GM12878 (cell line): ENCODE measurements around the gene TPO. TPM values are rescaled to one million over a fixed set of nuclear protein-coding genes. Genes with fewer than 3 reads are reported as not detected.

Source experiments
- ATAC-seq: fragments of 200-7000 bp; cut with Tn5 transposase; 3 replicates; pipeline ENCODE4 v1.9.1; 2020; ENCODE audit warnings: mild to moderate bottlenecking, moderate library complexity
- BruUV-seq: library from RNA; stranded (reverse); fragments of 400-500 nt; replicated peaks from 2 replicates; lab custom pipeline; 2021; lab: Mats Ljungman, UMichigan
- CTCF ChIA-PET: fragments of 300-600 bp; sonication (Branson Sonifier 250); formaldehyde crosslinking; extraction: SDS; loops from one replicate; lab custom pipeline; 2021; ENCODE audit warnings: inconsistent platforms; lab: Yijun Ruan, JAX
- POLR2A ChIA-PET: fragments of 350-600 bp; formaldehyde crosslinking; extraction: SDS; loops from one replicate; lab custom pipeline; 2021; ENCODE audit warnings: inconsistent platforms; lab: Charles Lee
- RAD21 ChIA-PET: fragments of 300-600 bp; sonication (Branson Sonifier 250); formaldehyde crosslinking; loops from one replicate; lab custom pipeline; 2023; ENCODE audit warnings: antibody characterized with exemption; ENCODE audit not compliant: unreplicated experiment; lab: Charles Lee
- SMC1A ChIA-PET: fragments of 300-600 bp; sonication (Branson Sonifier 250); formaldehyde crosslinking; loops from one replicate; lab custom pipeline; 2023; ENCODE audit not compliant: unreplicated experiment, uncharacterized antibody; lab: Charles Lee
- DNase-seq: peaks from one replicate; pipeline ENCODE4 v3.0.0-alpha.2; 2011; ENCODE audit warnings: low read depth, low spot score
- FAIRE-seq: peaks from 3 replicates; lab custom pipeline; 2011; peaks lifted over from hg19 to GRCh38; lab: Jason Lieb, UNC
- H2AFZ ChIP-seq: 2 replicates; pipeline ENCODE4 v1.6.0; 2011; ENCODE audit warnings: low read depth, low read length, control low read depth; ENCODE audit not compliant: control insufficient read depth
- H3K27ac ChIP-seq: 2 replicates; pipeline ENCODE4 v1.5.1; 2011; ENCODE audit warnings: control low read depth; ENCODE audit not compliant: control insufficient read depth, insufficient read depth
- H3K27me3 ChIP-seq, 2 experiments: replicated peaks in 1 of 2; 2 replicates each; pipeline versions ENCODE4 v1.6.0 to v1.6.1; 2011; ENCODE audit warnings: low read length in 1 of 2; ENCODE audit not compliant: control insufficient read depth in 2 of 2, insufficient read depth in 2 of 2
- H3K36me3 ChIP-seq, 2 experiments: 2 replicates each; pipeline ENCODE4 v1.5.1; 2011; ENCODE audit warnings: low read length in 1 of 2; ENCODE audit not compliant: control insufficient read depth in 2 of 2, insufficient read depth in 2 of 2
- H3K4me1 ChIP-seq: 2 replicates; pipeline ENCODE4 v1.6.1; 2011; ENCODE audit warnings: mild to moderate bottlenecking, low read length, moderate library complexity, mixed read lengths; ENCODE audit not compliant: control insufficient read depth, insufficient read depth
- H3K4me2 ChIP-seq: 2 replicates; pipeline ENCODE4 v1.6.0; 2011; ENCODE audit warnings: control low read depth; ENCODE audit not compliant: control insufficient read depth, insufficient read depth
- H3K4me3 ChIP-seq: fragments of 200-600 bp; sonication (generic); 2 replicates; pipeline ENCODE4 v1.5.1; 2016
- H3K79me2 ChIP-seq: 2 replicates; pipeline ENCODE4 v1.6.0; 2011; ENCODE audit warnings: low read length; ENCODE audit not compliant: control insufficient read depth, insufficient read depth
- H3K9ac ChIP-seq: 2 replicates; pipeline ENCODE4 v1.8.0; 2011; ENCODE audit warnings: low read length, control low read depth, mixed read lengths; ENCODE audit not compliant: control insufficient read depth, insufficient read depth
- H3K9me3 ChIP-seq: replicated peaks from 3 replicates; pipeline ENCODE4 v1.5.1; 2011; ENCODE audit warnings: mild to moderate bottlenecking, low read length; ENCODE audit not compliant: control insufficient read depth, insufficient read depth
- H4K20me1 ChIP-seq: 2 replicates; pipeline ENCODE4 v1.6.0; 2011; ENCODE audit not compliant: control insufficient read depth, insufficient read depth
- ATF7 ChIP-seq: fragments of 450-650 bp; IDR thresholded peaks from 2 replicates; pipeline ENCODE4 v1.6.1; 2016; ENCODE audit warnings: low read depth, mild to moderate bottlenecking
- CEBPB ChIP-seq, 2 experiments: fragments of 150-350 bp in 1 of 2; IDR thresholded peaks; 2 replicates each; pipeline ENCODE4 v1.6.1; 2012 to 2014; ENCODE audit warnings: low read depth in 2 of 2, low read length in 2 of 2, borderline replicate concordance in 1 of 2, inconsistent platforms in 1 of 2
- CREM ChIP-seq: IDR thresholded peaks from 2 replicates; pipeline ENCODE4 v1.6.1; 2014; ENCODE audit warnings: antibody characterized with exemption, low read depth
- CTCF ChIP-seq, 3 experiments: IDR thresholded peaks in 2 of 3; conservative IDR thresholded peaks in 1 of 3; 2 replicates each; pipeline ENCODE4 v1.5.1; 2011; ENCODE audit warnings: low read depth in 3 of 3, low read length in 3 of 3, mild to moderate bottlenecking in 3 of 3, control low read depth in 2 of 3, moderate library complexity in 2 of 3, inconsistent platforms in 1 of 3, mixed read lengths in 1 of 3; ENCODE audit not compliant: control insufficient read depth in 2 of 3, insufficient read depth in 1 of 3; ENCODE audit errors: extremely low read depth in 1 of 3
- E4F1 ChIP-seq: fragments of 450-650 bp; IDR thresholded peaks from 2 replicates; pipeline ENCODE4 v1.6.1; 2018; ENCODE audit warnings: borderline replicate concordance, mild to moderate bottlenecking; ENCODE audit not compliant: partially characterized antibody
- HDAC6 ChIP-seq: fragments of 200-600 bp; sonication (generic); IDR thresholded peaks from one replicate; pipeline ENCODE4 v1.8.0; 2017; ENCODE audit warnings: antibody characterized with exemption; ENCODE audit not compliant: unreplicated experiment
- LARP7 ChIP-seq: fragments of 450-650 bp; IDR thresholded peaks from 2 replicates; pipeline ENCODE4 v1.6.1; 2017; ENCODE audit warnings: mild to moderate bottlenecking
- MEF2A ChIP-seq: IDR thresholded peaks from 2 replicates; pipeline ENCODE4 v1.6.1; 2011; ENCODE audit warnings: low read depth, mild to moderate bottlenecking, low read length, moderate library complexity; ENCODE audit not compliant: insufficient read depth
- NR2C1 ChIP-seq: fragments of 450-650 bp; IDR thresholded peaks from 2 replicates; pipeline ENCODE4 v1.6.1; 2017; ENCODE audit warnings: antibody characterized with exemption, mild to moderate bottlenecking, moderate library complexity
- NR2C2 ChIP-seq: IDR thresholded peaks from 2 replicates; pipeline ENCODE4 v1.6.1; 2011; ENCODE audit warnings: borderline replicate concordance, low read depth; ENCODE audit not compliant: control insufficient read depth, insufficient read length
- PKNOX1 ChIP-seq: fragments of 450-650 bp; IDR thresholded peaks from 2 replicates; pipeline ENCODE4 v1.6.1; 2016; ENCODE audit warnings: mild to moderate bottlenecking
- POLR2AphosphoS2 ChIP-seq: IDR thresholded peaks from 2 replicates; pipeline ENCODE4 v1.6.1; 2011; ENCODE audit warnings: low read depth, mild to moderate bottlenecking, low read length, improper control_type of control experiment, moderate library complexity
- RAD21 ChIP-seq: IDR thresholded peaks from 2 replicates; pipeline ENCODE4 v1.6.1; 2011; ENCODE audit warnings: mild to moderate bottlenecking, low read depth, low read length, moderate library complexity; ENCODE audit not compliant: insufficient read depth
- RBBP5 ChIP-seq: fragments of 200-600 bp; sonication (generic); conservative IDR thresholded peaks from 2 replicates; pipeline ENCODE4 v1.6.1; 2016
- RFX5 ChIP-seq: IDR thresholded peaks from 2 replicates; pipeline ENCODE4 v1.6.1; 2011; ENCODE audit warnings: low read depth, low read length, improper control_type of control experiment
- RUNX3 ChIP-seq: IDR thresholded peaks from 2 replicates; pipeline ENCODE4 v1.6.1; 2012; ENCODE audit warnings: low read length, inconsistent platforms
- SMC3 ChIP-seq: IDR thresholded peaks from 2 replicates; pipeline ENCODE4 v1.6.1; 2011; ENCODE audit warnings: low read length, improper control_type of control experiment, borderline replicate concordance
- TCF7 ChIP-seq: IDR thresholded peaks from 2 replicates; pipeline ENCODE4 v1.6.1; 2014; ENCODE audit warnings: antibody characterized with exemption, borderline replicate concordance
- ZNF207 ChIP-seq: fragments of 450-650 bp; IDR thresholded peaks from 2 replicates; pipeline ENCODE4 v1.6.1; 2014; ENCODE audit warnings: antibody characterized with exemption, mild to moderate bottlenecking, borderline replicate concordance
- ZZZ3 ChIP-seq: IDR thresholded peaks from 2 replicates; pipeline ENCODE4 v1.6.1; 2011; ENCODE audit warnings: low read depth; ENCODE audit not compliant: control insufficient read depth, insufficient read length
- WGBS: methylation state at CpG from one replicate; pipeline ENCODE4 v1.1.6; 2016; ENCODE audit warnings: low lambda C conversion rate; ENCODE audit not compliant: insufficient replicate concordance, insufficient coverage; ENCODE audit errors: missing lambda C conversion rate; 5-methylcytosine and 5-hydroxymethylcytosine counted together
- in situ Hi-C: fragments of 300-500 bp; cut with MboI; formaldehyde crosslinking; loops from 9 replicates; pipeline ENCODE4 v1.14.3; 2018; ENCODE audit warnings: mixed read lengths
- intact Hi-C: fragments of 100-400 bp; cut with micrococcal nuclease; formaldehyde crosslinking; loops from one replicate; pipeline ENCODE4 v1.14.2; 2022; ENCODE audit not compliant: unreplicated experiment
- polyA plus RNA-seq, 11 experiments: library from polyadenylated mRNA; depleted of rRNA in 4 of 11; unstranded in 6 of 11; stranded (reverse) in 5 of 11; fragments of >200 nt; fragmentation: Nextera tagmentation in 4 of 11; fragmentation: Illumina TruSeq in 1 of 11; extraction: Ambion mirVana in 4 of 11; extraction: Trizol in 1 of 11; gene quantifications; 1 replicate in 1 of 11; 2 replicates in 10 of 11; pipeline versions ENCODE4 v1.2.1 to v1.2.3, GENCODE V29; 2011 to 2016; ENCODE audit warnings: inconsistent platforms in 2 of 11, missing spikeins in 2 of 11, low read depth in 1 of 11
- total RNA-seq, 4 experiments: library from RNA; depleted of rRNA in 3 of 4; stranded (reverse); fragments of >200 nt in 3 of 4; fragmentation: Illumina TruSeq in 1 of 4; extraction: Trizol in 1 of 4; gene quantifications; 2 replicates each; pipeline versions ENCODE4 v1.2.1 to v1.2.3, GENCODE V29; 2013 to 2021

The TPO gene
- total and polyA plus RNA-seq, 10 of the 15 experiments (the other 5 are each of a cell fraction or from before 2014, with no cell fraction given) = 0.07 to 0.11 TPM; not detected in 8

GRCh38 chr2:1550658-1551316 lies 137.5 kb downstream of the TPO start:
- DNase-seq = no peak
- H2AFZ ChIP-seq = no peak overlapping the region
- H3K27ac ChIP-seq = no peak overlapping the region
- BruUV-seq = no TSS peak
- ChIA-PET SMC1A (no interaction called here), CTCF (interaction anchor here (0.6 to 2.2 kb wide), 6 partner anchors 11 to 836 kb away, joined by 3 to 8 read pairs (median 4); no protein-coding TSS in a partner anchor), POLR2A (no interaction called here), RAD21 (interaction anchor here (0.6 to 2.9 kb wide), 3 partner anchors 140 to 917 kb away, joined by 3 to 10 read pairs (median 3); no protein-coding TSS in a partner anchor)
- 4% methylated on average over 23 of the region's 32 CpGs for WGBS
- H3K4me3 ChIP-seq = no peak overlapping the region
- intact Hi-C loops = no loop called here
- peak; percentile 97 for ATAC-seq
- FAIRE-seq = no peak
- H3K36me3 ChIP-seq = no peaks in the 10 kb centered on the region
- H4K20me1 ChIP-seq = no peaks in the 10 kb centered on the region
- in situ Hi-C loops = loop anchor here (5.0 kb wide), 1 partner anchor 833 kb away; no protein-coding TSS in a partner anchor
- no peaks in the 10 kb centered on the region for H3K9me3 ChIP-seq
- no peaks in the 10 kb centered on the region for H3K4me1 ChIP-seq
- H3K4me2 ChIP-seq = no peak overlapping the region
- H3K9ac ChIP-seq = no peak overlapping the region
- H3K27me3 ChIP-seq = no peaks in the 10 kb centered on the region
- no peaks in the 10 kb centered on the region for H3K79me2 ChIP-seq
- no peak for TF ChIP-seq ZNF207
- no peak for TF ChIP-seq POLR2AphosphoS2
- no peak for TF ChIP-seq TCF7
- TF ChIP-seq CREM = no peak
- no peak for TF ChIP-seq CEBPB (IDR thresholded peaks at IDR 0.05; ENCODE audit: borderline replicate concordance in 1 of 2, low read depth in 2 of 2, low read length in 2 of 2)
- TF ChIP-seq NR2C1 = no peak
- no peak for TF ChIP-seq ATF7
- no peak for TF ChIP-seq MEF2A
- no peak for TF ChIP-seq PKNOX1
- TF ChIP-seq CTCF (IDR thresholded peaks at IDR 0.05 in 2 of 3, conservative IDR thresholded peaks at IDR 0.05 in 1 of 3; ENCODE audit: control insufficient read depth in 2 of 3, extremely low read depth in 1 of 3, insufficient read depth in 1 of 3, low read depth in 3 of 3, low read length in 3 of 3) = peak; percentile 75 to 92 (median 90)
- TF ChIP-seq NR2C2 = no peak
- TF ChIP-seq RUNX3 = no peak
- TF ChIP-seq RFX5 = no peak
- TF ChIP-seq SMC3 = peak; percentile 59
- TF ChIP-seq RAD21 = peak; percentile 61
- 0 out of 2 replicates have a peak, but pooled peaks have one; percentile 33 for TF ChIP-seq LARP7
- no peak for TF ChIP-seq ZZZ3
- TF ChIP-seq HDAC6 = no peak
- no peak for TF ChIP-seq E4F1
- TF ChIP-seq RBBP5 = no peak
